ENCODE measurements around the gene GOLGA6B.
"Not testable (repeated sequence)": the region's sequence is repeated elsewhere in the genome, so short reads cannot be mapped to it uniquely, and the experiment has no call there.

Gene GOLGA6B

GRCh38 chr15:72685925-72686794 is 31.7 kb downstream of the GOLGA6B start, which contains the start of the genes BBS4 and HIGD2B:
Gene BBS4, plus strand, starts transcription at chr15:72686207. Its CDS starts 21 bp downstream, at chr15:72686228.
Gene HIGD2B, minus strand, starts transcription at chr15:72686182. Its CDS starts 9,808 bp downstream, at chr15:72676374.
- TF ChIP-seq, protein P1, sequence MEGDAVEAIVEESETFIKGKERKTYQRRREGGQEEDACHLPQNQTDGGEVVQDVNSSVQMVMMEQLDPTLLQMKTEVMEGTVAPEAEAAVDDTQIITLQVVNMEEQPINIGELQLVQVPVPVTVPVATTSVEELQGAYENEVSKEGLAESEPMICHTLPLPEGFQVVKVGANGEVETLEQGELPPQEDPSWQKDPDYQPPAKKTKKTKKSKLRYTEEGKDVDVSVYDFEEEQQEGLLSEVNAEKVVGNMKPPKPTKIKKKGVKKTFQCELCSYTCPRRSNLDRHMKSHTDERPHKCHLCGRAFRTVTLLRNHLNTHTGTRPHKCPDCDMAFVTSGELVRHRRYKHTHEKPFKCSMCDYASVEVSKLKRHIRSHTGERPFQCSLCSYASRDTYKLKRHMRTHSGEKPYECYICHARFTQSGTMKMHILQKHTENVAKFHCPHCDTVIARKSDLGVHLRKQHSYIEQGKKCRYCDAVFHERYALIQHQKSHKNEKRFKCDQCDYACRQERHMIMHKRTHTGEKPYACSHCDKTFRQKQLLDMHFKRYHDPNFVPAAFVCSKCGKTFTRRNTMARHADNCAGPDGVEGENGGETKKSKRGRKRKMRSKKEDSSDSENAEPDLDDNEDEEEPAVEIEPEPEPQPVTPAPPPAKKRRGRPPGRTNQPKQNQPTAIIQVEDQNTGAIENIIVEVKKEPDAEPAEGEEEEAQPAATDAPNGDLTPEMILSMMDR (conservative IDR thresholded peaks at IDR 0.05; ENCODE audit: control insufficient read depth, insufficient read depth, low read depth, low read length) = no peak
- DNase-seq (ENCODE audit: low read depth) = peak; percentile 83
- H3K4me3 ChIP-seq (ENCODE audit: control insufficient read depth, low read depth, low read length) = peak within 1 kb of the TSS; percentile 64

- no peak overlapping the region for H3K4me3 ChIP-seq (ENCODE audit: control insufficient read depth, low read depth, low read length)
- TF ChIP-seq, protein P1 (conservative IDR thresholded peaks at IDR 0.05; ENCODE audit: control insufficient read depth, insufficient read depth, low read depth, low read length) = no peak
Measured at GRCh38 chr15:72688697-72689096, 34.2 kb downstream of the GOLGA6B start.

GRCh38 chr15:72690938-72691337 is 36.4 kb downstream of the GOLGA6B start:
- no peak overlapping the region for H3K4me3 ChIP-seq (ENCODE audit: control insufficient read depth, low read depth, low read length)
- DNase-seq (ENCODE audit: low read depth) = no peak
- TF ChIP-seq, protein P1 (conservative IDR thresholded peaks at IDR 0.05; ENCODE audit: control insufficient read depth, insufficient read depth, low read depth, low read length) = no peak

More at GRCh38 chr15:72688697-72689096, 34.2 kb downstream of the GOLGA6B start:
- no peak for DNase-seq (ENCODE audit: low read depth)

GRCh38 chr15:72698938-72699337 is 44.4 kb downstream of the GOLGA6B start:
- DNase-seq (ENCODE audit: low read depth) = no peak
- H3K4me3 ChIP-seq (ENCODE audit: control insufficient read depth, low read depth, low read length) = no peak overlapping the region
- TF ChIP-seq, protein P1 (conservative IDR thresholded peaks at IDR 0.05; ENCODE audit: control insufficient read depth, insufficient read depth, low read depth, low read length) = no peak

GRCh38 chr15:72700076-72700475 is 45.6 kb downstream of the GOLGA6B start:
- TF ChIP-seq, protein P1 (conservative IDR thresholded peaks at IDR 0.05; ENCODE audit: control insufficient read depth, insufficient read depth, low read depth, low read length) = no peak
- H3K4me3 ChIP-seq (ENCODE audit: control insufficient read depth, low read depth, low read length) = no peak overlapping the region
- no peak for DNase-seq (ENCODE audit: low read depth)

DNA sequence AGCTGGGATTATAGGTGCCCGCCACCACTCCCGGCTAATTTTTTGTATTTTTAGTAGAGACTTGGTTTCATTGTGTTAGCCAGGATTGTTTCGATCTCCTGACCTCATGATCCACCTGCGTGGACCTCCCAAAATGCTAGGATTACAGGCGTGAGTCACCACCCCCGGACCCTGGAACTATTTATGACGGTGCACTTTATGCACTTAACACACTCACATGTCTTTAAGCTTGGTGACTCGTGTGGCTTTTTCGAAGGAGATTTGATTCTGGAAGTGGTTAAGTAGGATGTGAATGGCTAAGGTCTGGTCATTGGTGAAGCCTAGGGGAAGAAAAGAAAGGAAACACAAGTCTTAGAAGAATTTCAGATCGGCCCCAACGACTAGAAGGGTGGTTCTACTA is 51.8 kb downstream of the GOLGA6B start:
- peak; percentile 68 for DNase-seq (ENCODE audit: low read depth)
- TF ChIP-seq, protein P1 (conservative IDR thresholded peaks at IDR 0.05; ENCODE audit: control insufficient read depth, insufficient read depth, low read depth, low read length) = no peak
- H3K4me3 ChIP-seq (ENCODE audit: control insufficient read depth, low read depth, low read length) = no peak overlapping the region

DNA sequence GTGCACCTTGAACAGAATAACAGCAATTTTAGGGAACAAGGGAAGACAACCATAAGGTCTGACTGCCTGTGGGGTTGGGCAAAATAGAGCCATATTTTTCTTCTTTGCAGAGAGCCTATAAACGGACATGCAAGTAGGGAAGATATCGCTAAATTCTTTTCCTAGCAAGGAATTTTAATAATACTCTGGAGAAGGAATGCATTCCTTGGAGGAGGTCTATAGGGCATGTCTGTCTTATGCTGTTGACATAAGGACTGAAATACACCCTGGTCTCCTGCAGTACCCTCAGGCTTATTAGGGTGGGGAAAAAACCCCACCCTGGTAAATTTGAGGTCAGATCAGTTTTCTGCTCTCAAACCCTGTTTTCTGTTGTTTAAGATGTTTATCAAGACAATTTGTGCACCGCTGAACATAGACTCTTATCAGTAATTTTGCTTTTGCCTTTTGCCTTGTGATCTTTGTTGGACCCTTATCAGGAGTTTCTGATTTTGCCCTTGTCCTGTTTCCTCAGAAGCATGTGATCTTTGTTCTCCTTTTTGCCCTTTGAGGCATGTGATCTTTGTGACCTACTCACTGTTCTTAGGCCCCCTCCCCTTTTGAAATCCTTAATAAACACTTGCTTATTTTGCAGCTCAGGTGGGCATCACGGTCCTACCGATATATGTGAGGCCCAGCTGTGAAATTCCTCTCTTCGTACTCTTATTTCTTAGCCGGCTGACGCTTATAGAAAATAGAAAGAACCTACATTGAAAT is 54.2 kb downstream of the GOLGA6B start:
- not testable (repeated sequence) for H3K4me3 ChIP-seq (ENCODE audit: control insufficient read depth, low read depth, low read length); DNase-seq (ENCODE audit: low read depth)
